GM18907 (cell line): ENCODE data around the gene SLCO3A1.
"Not testable (repeated sequence)": the region's sequence is repeated elsewhere in the genome, so short reads cannot be mapped to it uniquely, and the experiment has no call there.

ENCODE experiments used
- ATAC-seq: cut with Tn5 transposase; IDR thresholded peaks from one replicate; pipeline ENCODE4 v1.9.1; 2021; ENCODE audit warnings: mild to moderate bottlenecking, moderate library complexity; ENCODE audit not compliant: unreplicated experiment

SLCO3A1 gene

DNA sequence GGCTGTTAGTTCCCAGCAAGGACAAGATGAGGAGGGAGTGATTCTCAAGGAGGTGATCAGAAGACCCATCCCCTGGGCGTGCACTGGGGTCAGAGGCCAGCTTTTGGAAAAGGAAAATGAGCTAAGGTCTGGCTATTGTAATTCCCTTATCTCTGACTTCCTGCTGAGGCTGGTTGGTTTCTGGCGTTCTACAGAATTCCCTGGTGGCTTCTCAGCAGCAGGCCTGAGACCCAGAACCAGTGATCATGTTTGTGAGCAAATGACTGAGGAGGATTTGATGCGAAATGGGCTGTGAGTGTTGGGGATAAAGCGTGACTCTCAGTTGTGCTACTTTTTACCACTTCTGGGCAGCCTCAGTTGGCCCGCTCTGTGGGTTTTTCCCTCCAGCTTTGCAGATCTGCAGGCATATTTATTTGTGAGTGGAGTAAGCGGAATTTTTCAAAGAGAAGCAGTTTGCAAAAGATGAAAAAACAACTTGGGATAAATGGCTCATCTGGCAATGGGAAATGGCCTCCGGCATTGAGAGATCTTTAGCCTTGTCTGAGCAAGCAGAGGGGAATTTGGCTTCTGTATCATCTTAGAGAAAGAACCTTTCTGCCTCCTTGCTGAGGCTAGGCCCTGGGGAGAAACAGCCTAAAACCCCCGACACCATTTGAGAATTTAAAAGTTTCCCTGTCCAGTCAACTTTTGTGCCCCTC is 102.7 kb downstream of the SLCO3A1 start:
- ATAC-seq, result no peak

DNA sequence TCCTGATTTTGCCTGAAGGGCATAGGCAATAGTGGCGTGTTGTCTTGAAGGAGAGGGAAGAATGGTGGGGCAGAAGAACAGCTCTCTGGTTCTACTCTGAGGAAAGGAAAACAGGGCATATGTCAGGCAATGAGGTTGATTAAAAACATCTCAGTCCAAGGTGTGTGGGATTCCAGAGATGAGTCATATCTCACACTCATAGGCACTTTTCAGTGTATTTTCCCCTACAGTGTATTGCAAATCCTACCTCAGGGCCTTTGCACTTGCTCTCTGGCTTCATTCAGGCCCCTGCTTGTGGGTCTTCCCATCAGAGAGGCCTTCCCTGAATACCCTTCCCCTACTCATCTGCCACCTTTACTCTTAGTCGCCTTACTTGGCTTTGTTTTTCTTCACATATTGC is 107.8 kb downstream of the SLCO3A1 start:
- ATAC-seq, result no peak

DNA sequence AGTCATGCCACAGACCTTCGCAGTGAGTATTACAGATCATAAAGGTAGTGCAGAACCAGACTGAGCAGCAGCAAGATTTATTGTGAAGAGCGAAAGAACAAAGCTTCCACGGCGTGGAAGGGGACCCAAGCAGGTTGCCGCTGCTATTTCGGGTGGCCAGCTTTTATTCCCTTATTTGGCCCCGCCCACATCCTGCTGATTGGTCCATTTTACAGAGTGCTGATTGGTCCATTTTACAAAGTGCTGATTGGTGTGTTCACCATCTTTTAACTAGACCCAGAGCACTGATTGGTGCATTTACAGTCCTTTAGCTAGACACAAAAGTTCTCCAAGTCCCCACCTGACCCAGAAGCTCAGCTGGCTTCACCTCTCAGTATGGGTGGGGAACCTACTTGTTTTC is 110.2 kb downstream of the SLCO3A1 start:
- not testable (repeated sequence) for ATAC-seq

DNA sequence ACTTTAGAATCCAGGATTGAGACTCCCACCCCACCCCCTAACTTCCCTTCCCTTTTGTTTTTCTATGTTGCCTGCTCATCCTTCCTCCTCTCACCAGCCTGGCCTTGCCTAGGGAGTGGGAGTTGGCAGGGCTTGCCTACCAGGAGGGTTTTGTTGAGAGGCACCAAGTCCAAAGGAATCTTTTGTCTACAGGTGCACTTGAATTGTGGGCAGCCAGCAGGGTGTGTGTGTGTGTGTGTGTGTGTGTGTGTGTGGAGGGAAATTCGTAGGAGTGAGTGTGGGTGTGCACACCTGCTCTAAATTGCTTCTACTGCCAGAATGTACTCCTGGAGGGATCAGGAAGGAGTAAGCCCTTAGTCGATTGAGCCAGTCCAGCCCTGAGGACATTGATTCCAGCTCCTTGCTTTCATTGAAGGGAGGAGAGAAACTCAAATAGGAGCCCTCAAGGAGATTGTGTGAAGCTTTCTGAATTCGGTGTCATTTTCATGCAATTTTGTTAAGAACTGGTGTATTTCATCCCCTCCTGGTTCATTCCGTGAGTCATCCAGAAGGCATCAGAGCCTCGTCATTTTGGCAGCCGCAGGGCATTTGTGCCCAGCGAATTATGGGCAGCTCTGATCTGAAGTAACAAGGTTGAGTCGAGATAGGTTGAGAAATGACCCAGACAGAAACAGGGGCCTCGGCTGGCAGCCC is 112.1 kb downstream of the SLCO3A1 start:
- ATAC-seq, result no peak

DNA sequence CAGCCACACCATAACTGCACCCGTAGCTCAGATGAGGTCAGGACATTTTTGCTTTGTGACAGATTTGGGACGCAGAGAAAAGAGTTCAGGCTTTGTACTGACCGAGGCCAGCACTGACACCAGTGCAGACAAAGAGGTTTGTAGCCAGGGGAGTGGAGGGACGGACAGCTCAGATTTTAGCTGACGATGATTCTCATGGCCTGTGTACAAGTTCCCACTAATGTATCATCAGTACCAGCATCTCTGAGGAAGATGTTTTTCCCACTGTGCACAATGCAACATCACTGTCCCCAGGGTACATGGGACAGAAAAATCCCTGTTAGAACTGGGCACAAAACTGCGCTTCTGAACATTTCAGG is 112.7 kb downstream of the SLCO3A1 start:
- no peak for ATAC-seq

DNA sequence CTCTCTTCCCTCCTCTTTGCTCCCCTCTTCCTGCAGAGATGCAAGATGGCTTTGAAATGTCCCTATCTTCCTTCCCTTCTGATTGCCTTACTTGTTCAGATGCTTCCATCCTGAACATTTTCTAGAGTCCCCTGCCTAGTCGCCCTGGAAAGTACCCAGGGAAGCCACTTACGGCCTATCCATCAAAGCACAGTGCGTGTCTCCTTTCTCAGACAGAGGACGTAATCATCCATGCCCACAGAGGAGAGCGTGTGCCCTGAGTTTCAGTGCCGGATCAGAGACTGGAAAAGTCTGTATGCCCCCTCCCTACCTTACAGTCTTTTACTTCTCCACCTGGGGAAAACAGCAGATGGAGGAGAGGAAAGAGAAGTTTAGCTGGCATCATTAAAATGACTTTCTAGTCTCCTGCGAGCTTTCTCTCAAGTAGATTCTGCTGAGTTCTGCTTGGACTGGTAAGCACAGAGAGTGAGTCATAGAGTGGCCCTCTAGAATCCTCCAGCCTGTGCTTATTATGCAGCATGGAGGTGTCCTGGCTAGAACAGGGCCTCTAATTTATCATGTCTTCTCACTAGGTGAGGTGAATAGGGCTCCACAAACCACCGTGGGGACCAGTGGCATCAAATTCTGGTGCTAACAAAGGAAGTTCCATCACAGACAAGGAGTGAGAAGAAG is 114.6 kb downstream of the SLCO3A1 start:
- ATAC-seq, result no peak

DNA sequence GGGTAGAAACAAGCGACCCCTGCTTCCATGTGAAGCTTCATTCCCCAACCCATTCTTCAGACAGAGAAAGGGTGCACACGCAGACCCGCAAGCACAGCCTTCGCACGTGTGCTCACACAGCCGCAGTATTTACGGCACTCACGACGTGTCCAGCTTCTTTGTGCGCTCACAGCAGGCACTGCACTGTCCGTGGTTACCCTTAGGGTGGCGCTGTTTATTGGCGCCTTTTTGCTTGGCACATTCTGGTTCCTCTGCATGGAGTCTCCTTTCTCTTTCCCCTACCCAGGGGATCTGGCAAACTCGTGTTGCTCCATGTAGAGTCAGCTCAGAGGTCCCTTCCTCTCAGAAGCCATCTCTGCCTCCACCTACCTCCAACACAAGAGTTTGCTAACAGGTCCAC is 115.1 kb downstream of the SLCO3A1 start:
- ATAC-seq, result no peak

DNA sequence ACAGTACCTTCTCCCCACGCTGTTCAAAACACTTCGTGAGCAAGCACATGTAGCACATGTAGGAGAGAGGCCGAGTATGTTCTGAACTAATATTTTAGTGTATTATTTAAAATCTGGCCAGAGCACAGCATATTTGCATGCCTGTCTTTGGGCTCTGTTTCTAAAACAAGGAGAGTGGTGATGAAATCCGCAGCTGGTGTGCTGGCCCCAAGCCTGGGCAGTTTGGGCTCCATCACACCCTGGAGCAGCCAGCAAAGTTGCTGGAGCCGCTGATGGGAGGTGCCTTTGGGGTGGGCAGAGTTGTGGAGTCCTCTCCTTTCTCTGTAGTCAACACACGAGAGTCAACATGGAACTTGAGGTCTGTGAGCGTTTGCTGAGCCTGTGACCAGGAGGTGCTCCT is 116.6 kb downstream of the SLCO3A1 start:
- ATAC-seq, result no peak

DNA sequence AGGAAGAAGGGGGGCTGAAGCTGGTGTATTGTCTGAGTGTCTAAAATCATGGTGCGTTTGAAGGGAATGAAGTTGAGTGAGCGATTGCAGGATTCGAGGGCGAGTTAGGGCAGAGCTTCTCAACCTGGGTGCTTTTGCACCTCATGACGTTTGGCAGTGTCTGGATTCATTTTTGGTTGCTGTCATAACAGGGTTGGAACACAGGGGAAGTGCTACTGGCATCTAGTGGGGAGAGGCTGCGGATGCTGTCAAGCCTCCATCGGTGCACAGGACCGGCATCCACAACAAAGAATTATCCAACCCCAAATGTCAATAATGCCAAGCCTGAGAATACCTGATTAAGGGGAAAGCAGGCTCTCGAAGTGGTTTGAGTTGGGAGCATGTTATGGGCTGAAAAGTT is 120.0 kb downstream of the SLCO3A1 start:
- no peak for ATAC-seq

DNA sequence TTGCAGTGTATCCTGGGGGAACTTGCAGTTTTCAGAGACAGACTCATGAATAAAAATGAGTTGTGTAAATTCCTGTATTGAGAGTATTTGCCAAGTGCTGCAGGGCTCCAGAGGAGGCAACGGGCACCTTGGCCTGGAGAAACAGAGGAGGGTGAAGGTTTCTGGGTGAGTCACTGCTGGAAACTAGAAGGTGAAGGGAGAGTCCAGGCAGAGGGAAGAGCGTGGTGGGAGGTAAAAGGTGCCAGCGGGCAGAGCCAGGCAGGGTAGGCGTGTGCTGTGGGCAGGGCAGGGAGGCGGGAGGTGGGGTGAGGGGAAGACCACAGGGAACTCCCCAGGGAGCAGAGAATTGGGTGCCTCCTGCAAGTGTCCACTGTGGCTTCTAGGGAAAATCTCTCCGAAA is 120.8 kb downstream of the SLCO3A1 start:
- no peak for ATAC-seq

DNA sequence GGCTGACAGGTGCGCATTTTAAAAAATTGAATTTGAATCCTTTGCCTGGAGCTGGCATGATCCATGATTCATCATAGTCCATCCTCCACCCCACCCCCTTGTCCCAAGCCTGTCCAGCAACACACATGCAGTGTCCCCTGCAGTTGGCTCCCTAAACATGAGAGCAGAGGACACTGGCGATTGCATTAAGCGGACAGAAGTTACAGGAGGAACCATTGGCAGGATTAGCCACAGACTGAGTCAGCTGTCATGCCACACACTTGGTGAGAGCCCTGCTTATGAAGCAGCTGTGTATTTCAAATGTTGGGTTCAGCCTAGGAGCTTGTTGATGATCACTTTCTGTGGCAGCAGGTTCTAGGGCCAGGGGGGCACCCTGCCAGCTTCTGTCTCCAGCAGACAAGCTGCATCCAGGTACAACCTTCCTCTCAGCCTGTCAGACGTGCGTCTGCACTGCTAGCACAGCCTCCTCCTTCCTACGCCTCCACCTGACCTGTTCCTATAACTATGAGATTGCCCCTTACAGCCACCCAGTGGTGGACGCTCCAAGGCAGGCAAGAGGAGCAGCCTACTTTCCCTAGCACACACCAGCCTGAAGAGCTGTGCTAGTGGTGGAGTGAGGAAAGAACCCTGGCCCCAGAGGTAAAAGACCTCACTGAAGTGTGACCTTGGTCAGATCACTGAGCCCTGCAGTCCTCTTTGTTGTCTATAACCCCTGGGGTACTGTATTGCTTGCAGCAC is 121.9 kb downstream of the SLCO3A1 start:
- ATAC-seq, result no peak

DNA sequence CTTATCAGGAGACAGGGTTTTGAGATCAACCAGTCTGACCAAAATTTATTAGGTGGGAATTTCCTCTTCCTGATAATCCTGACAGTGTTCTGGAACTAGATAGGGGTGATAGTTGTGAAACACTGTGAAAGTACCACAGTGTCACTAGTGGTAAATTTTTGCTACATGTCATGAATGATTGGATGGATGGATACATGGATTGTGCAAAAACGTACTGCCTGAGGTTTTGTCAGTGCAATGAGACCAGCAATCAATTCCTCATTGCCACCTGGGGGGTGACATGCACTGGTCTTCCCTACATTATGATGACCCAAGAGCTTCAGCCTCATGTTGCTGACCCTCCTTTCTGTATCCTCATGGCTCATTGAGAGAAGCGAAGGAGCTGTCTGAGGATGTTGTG is 123.5 kb downstream of the SLCO3A1 start:
- no peak for ATAC-seq

DNA sequence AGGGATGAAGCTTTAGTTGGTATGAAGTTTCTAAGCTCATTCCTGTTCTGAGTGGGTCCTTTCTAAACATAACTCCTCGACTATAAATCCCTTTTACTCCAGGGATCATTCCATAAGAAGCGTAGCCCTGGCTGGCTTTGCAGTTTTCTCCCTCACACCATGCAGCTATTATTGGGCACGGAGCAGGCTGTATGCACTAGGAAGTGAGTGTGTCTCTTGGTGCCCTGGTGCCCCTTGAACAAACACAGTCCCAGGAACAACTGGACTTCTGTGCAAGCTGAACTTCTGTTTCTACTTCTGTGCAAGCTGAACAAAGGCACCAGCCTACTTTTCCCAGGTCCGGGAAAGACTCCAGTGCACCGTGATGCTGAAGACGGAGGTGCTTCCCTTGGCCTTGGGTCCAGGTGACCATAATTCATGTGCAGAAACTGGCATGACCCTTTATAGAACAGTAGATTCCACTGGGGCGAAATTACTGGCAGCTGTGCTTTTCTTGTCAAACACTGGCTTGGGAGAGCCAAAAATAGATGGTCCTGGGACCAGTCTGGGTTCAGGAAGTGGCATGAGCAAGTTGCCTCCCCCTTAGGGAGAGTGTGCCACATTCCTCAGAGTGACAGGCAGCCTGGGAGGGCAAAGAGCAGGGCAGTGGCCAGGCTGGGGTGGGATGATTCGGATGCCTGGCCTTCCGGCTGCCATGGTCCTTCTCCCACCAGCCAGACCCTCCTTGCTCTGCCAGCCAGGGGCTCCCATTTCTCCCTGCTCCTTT is 127.2 kb downstream of the SLCO3A1 start:
- no peak for ATAC-seq

DNA sequence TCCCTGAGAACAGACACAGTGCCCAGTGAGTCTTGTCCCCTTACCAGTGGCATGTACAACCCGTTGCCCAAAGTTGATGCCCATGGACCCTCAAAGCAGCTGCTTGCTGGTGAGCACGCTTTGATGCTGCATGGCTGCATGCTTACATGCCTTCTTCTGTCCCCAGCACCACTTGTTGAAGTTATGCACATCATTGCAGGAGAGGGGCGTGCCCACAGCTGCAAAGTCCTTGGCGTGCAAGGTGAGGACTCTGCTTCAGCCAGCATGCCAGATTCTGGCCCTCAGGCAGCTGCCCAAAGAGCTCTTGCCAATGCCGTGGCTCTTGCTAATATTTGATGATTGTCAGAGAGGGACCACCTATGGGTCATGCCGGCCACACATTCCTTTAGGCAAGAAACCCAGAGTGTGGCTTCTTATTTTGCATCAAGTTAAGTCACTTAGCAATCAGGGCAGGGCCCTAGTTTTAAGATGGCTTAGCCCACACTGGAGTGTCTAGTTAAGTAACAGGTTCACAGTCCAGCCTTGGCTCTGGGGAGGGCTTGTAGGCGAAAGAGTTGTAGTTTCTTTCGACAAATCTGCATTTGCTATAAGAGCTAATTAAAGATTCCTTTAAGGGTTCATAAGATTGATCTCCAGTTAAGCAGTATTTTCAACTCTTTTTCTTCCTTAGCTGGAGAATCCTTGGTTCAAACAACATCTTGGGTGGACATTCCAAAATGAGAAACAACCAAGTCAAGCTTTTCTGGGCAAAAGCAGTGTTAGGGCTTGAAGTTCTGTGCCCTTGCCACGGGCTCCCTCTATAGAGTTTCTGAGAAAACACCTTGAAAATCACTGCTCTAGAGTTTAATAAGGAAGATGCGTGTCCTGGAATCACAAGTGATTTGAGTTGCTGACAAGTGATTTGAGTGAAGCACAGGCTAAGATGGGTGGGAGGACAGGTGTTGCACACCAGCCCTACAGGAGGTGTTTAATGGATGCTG is 128.6 kb downstream of the SLCO3A1 start:
- no peak for ATAC-seq

DNA sequence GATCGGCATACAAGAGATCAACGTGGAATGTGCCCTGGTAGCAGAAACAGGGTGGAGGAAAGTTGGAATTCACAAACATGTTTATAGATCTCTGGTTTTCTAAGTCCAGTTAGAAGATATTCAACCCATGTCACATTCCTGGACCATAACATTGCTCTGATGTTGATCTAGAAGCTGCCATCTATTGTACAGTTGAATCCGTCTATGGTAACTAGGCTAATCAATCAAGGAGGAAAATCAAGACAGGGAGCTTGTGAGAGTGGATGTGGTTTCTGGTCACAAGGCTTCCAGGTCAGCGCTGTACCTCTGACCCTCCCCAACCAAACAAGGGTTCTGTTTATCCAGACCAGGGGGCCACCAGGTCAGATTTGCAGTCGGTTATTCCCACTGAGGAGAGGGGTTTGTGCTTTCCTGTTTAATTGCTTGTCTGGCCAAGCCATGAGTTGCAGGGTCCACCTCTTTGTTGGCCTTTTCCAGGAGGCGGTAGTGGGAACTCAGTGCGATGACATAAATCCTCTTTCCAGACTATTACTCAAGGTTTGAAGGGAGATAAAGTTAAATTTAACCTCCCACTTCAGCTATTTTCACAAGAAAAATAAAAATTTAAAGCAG is 130.3 kb downstream of the SLCO3A1 start:
- no peak for ATAC-seq

DNA sequence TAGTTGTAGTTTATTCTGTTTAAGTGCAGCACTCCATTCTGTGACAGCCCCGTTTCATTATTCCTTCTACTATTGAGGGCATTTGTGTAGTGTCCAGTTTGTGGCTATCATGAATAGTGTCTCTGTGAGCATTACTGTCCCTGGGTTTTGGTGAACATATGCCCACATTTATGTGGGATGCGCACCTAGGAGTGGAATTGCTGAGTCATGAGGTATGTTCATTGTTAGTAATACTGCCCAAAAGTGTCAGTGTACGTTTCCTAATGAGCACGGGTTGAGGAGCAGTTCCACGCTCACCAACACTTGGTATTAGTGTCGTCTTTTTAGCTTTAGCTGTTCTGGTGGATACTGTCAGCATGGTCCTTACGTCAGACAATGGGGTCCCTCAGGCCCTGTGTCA is 131.8 kb downstream of the SLCO3A1 start:
- ATAC-seq, result no peak

DNA sequence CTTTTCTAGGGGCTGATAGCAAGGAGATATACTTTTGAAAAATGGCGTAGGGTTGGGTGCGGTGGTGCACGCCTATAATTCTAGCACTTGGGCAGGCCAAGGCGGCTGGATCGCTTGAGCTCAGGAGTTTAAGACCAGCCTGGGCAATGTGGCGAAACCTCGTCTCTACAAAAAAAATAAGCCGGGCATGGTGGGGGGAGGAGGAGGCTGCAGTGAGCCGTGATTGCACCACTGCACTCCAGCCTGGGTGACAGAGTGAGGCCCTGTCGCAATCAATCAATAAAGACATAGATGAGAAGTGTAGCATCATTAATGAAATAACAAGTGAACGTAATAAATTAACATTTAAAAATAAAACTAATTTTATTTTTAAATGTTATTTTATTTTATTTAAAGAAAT is 134.6 kb downstream of the SLCO3A1 start:
- no peak for ATAC-seq

DNA sequence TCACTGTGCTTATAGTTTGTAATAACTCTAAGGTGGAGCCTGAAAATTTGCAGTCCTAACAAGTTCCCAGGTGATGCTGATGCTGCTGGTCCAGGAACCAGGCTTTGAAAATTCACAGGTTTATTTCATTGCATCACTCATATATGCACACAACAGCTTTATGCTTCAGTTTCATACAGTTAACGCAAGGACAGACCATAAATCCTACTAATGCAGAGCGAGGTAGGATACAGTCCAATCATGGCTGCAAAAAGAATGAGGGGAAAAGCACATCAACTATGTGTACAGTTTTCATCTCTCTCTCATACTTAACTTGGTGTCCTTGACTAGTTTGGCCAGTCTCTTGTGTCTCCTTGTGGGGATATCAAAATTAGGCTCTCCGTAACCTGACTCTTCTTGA is 135.1 kb downstream of the SLCO3A1 start:
- ATAC-seq, result no peak

DNA sequence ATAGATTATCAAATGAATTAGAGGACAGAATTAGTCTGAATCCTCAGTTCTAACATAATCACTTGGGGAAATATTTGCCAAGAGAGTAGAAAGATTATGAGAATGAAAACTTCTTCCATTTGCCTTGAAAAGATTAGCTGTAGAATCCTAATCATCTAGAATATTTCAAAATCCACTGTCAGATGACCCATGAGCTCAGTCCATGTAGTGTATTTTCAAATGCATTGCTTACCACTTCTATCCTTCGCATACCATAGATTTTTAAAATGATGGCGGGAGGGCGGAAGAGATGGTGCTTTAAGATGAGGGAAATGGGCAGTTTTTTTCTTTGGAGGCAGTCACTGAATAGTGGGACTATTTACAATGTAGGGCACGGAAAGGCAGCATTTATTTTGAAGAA is 136.3 kb downstream of the SLCO3A1 start:
- no peak for ATAC-seq
